Measurements from ENCODE around the gene NTPCR. TPM values are rescaled to one million over a fixed set of nuclear protein-coding genes. Genes with fewer than 3 reads are reported as not detected.

The NTPCR gene
- polyA plus RNA-seq, 4 donors = 62.1 to 83.9 (median 80.4) TPM

Other genes starting within 250 kb of the NTPCR start
- gene MAP10, start 145.2 kb upstream of the NTPCR start, polyA plus RNA-seq (ENCODE audit: insufficient read length in 4 of 4) = 1 to 10 TPM; 5.9 to 8.0 (median 7.4) TPM

Measured in right renal pelvis (tissue), 4 donors.